Erythroblast (primary cell): ENCODE data around the gene ATF6.

ENCODE experiments used
- GATA1 ChIP-seq: IDR thresholded peaks from 2 replicates; pipeline ENCODE4 v1.6.1; 2011; ENCODE audit warnings: low read depth, mild to moderate bottlenecking, control low read depth, low read length, moderate library complexity
- POLR2A ChIP-seq: IDR thresholded peaks from 2 replicates; pipeline ENCODE4 v1.6.1; 2011; ENCODE audit warnings: mild to moderate bottlenecking, low read length

GRCh38 chr1:161838362-161838761 lies 72.2 kb downstream of the ATF6 start:
- TF ChIP-seq POLR2A, result no peak
- TF ChIP-seq GATA1, result no peak
